ENCODE measurements around the gene UBAC2. TPM values are rescaled to one million over a fixed set of nuclear protein-coding genes. Genes with fewer than 3 reads are reported as not detected.

UBAC2 gene
- total RNA-seq, 4 donors from 2014 or later, result 56.8 to 88.5 (median 77.7) TPM

DNA sequence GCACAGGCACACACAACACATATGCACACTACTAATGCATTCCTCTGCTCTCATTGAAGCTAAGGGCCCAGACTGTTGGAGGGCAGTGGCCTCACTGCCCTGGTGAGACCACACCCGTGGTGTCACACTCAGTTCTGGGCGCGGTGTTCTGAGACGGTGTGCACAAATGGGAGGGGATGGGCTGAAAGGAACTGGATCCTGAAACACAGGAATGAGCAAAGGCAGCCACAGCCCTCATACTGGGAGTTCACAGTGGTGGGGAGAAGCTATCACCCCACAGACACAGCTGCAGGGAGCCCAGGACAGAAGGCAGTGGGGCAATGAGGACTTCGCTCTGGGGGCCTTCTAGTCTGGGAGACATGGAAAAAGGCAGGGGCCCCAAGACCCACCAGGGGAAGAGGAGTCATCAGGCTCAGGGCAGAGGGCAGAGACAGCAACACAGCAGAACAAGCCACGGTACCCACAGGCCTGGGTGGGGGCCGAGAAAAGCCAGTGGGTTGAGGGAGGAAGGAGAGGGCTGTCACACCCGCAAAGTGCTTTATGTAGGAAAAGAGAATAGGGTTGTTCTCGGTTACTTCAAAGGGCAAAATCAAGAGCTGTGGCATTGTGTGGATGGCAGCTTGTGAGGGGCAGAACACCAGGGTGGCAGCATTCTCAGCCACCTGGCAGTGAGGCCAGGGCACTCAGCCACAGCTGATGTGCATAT, 181.9 kb downstream of the UBAC2 start:
- peaks cover 5 to 7% of the 10 kb centered on the region in 2 donors for H3K36me3 ChIP-seq
- no peaks in the 10 kb centered on the region for H3K27me3 ChIP-seq
- intact Hi-C loops (cut with DNase I), result loop anchor here (5.0 kb wide), 1 partner anchor 115 kb away; no protein-coding TSS in a partner anchor
- H3K9me3 ChIP-seq, result no peaks in the 10 kb centered on the region
- no peak overlapping the region for H3K4me3 ChIP-seq (replicated peaks in 1 of 3)
- TF ChIP-seq POLR2A (IDR thresholded peaks at IDR 0.05), result no peak
- TF ChIP-seq, protein P1, sequence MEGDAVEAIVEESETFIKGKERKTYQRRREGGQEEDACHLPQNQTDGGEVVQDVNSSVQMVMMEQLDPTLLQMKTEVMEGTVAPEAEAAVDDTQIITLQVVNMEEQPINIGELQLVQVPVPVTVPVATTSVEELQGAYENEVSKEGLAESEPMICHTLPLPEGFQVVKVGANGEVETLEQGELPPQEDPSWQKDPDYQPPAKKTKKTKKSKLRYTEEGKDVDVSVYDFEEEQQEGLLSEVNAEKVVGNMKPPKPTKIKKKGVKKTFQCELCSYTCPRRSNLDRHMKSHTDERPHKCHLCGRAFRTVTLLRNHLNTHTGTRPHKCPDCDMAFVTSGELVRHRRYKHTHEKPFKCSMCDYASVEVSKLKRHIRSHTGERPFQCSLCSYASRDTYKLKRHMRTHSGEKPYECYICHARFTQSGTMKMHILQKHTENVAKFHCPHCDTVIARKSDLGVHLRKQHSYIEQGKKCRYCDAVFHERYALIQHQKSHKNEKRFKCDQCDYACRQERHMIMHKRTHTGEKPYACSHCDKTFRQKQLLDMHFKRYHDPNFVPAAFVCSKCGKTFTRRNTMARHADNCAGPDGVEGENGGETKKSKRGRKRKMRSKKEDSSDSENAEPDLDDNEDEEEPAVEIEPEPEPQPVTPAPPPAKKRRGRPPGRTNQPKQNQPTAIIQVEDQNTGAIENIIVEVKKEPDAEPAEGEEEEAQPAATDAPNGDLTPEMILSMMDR (IDR thresholded peaks at IDR 0.05), result no peak
- peaks cover 0 to 8% of the 10 kb centered on the region in 2 donors for H3K4me1 ChIP-seq
- WGBS, 2 donors, result 86 to 92% methylated on average over 9 of the region's 9 CpGs
- DNase-seq, result no peak
- no peak overlapping the region for H3K27ac ChIP-seq

DNA sequence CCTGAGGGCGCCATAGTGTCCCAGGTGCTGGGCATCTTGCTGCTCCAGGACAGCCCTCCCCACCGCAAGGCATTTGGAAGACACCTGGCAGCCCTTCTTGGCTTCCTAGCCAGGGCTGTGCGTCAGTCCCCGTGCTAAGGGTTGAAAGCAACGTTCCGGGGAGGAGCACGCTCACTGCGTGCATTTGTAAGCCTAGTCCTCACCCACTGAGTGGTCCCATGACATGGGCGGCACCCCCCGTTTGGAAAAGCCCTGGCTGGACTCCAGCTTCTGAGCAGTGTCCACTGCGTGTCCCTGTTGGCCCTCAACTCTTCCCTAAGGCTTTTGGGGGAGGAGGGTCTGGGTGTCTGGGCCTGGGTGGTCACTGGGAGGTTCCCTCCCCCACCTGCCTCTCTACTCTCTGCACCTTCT, 182.9 kb downstream of the UBAC2 start:
- peaks cover 3 to 5% of the 10 kb centered on the region in 2 donors for H3K36me3 ChIP-seq
- no peak for DNase-seq
- TF ChIP-seq, protein P1 (IDR thresholded peaks at IDR 0.05), result no peak
- no peak for TF ChIP-seq POLR2A (IDR thresholded peaks at IDR 0.05)

DNA sequence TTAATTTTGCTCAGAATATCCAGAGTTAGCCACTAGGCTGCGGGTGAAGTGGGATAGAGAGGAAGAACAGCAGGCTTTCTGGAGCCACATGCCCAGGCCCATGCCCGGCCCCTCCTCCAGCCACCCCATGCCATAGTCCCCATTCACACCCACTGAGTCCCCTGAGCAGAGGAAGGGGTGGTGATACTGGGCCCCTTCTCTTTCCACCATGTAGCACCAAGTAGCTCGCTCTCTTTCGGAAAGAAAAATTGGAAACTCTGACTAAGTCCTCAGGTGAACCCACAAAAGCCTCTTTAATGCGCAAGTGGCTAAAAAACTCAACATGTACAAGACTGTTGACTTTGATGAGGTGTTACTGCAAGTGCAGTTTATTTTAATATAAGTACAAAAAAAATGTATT, 183.3 kb downstream of the UBAC2 start:
- Histone ChIP-seq H3K27ac (no peak overlapping the region), H3K4me3 (replicated peaks in 1 of 3) (no peak overlapping the region), H3K27me3 (no peaks in the 10 kb centered on the region), H3K36me3 (peaks cover 3 to 5% of the 10 kb centered on the region in 2 donors), H3K4me1 (peaks cover 0 to 8% of the 10 kb centered on the region in 2 donors), H3K9me3 (no peaks in the 10 kb centered on the region)
- intact Hi-C loops (cut with DNase I), result loop anchor here (5.0 kb wide), 1 partner anchor 117 kb away; no protein-coding TSS in a partner anchor
- WGBS, 2 donors, result 90 to 94% methylated on average over 5 of the region's 5 CpGs
- DNase-seq, result no peak
- TF ChIP-seq, protein P1 (IDR thresholded peaks at IDR 0.05), result no peak
- TF ChIP-seq POLR2A (IDR thresholded peaks at IDR 0.05), result no peak

More for the DNA sequence above, 182.9 kb downstream of the UBAC2 start:
- Histone ChIP-seq H3K4me1 (peaks cover 0 to 8% of the 10 kb centered on the region in 2 donors), H3K27me3 (no peaks in the 10 kb centered on the region), H3K9me3 (no peaks in the 10 kb centered on the region), H3K4me3 (replicated peaks in 1 of 3) (no peak overlapping the region), H3K27ac (no peak overlapping the region)
- WGBS, 2 donors, result 91 to 92% methylated on average over 6 to 11 of the region's 11 CpGs
- intact Hi-C loops (cut with DNase I), result loop anchor here (5.0 kb wide), 1 partner anchor 116 kb away; no protein-coding TSS in a partner anchor

DNA sequence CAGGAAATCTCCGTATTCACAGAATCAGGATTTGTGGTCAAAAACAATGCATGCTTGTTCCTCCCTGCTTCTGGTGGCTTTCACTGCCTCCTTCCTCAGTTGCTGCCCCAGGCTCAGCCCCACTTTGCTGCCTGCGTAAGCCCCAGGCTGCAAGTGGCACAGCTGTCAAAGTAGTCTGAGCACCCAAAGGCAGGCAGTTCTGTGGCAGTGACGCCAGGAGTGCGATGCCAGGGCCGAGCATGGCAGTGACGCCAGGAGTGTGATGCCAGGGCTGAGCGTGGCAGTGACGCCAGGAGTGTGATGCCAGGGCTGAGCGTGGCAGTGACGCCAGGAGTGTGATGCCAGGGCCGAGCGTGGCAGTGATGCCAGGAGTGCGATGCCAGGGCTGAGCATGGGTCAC, 183.8 kb downstream of the UBAC2 start:
- H3K36me3 ChIP-seq, result peaks cover 3 to 5% of the 10 kb centered on the region in 2 donors
- H3K27me3 ChIP-seq, result no peaks in the 10 kb centered on the region
- no peak overlapping the region for H3K27ac ChIP-seq
- DNase-seq, result no peak
- H3K9me3 ChIP-seq, result no peaks in the 10 kb centered on the region
- H3K4me1 ChIP-seq, result peaks cover 0 to 8% of the 10 kb centered on the region in 2 donors
- 89 to 93% methylated on average over 9 to 13 of the region's 13 CpGs for WGBS, 2 donors
- TF ChIP-seq, protein P1 (IDR thresholded peaks at IDR 0.05), result no peak
- no peak for TF ChIP-seq POLR2A (IDR thresholded peaks at IDR 0.05)
- no peak overlapping the region for H3K4me3 ChIP-seq (replicated peaks in 1 of 3)
- intact Hi-C loops (cut with DNase I), result loop anchor here (5.0 kb wide), 1 partner anchor 117 kb away; no protein-coding TSS in a partner anchor

DNA sequence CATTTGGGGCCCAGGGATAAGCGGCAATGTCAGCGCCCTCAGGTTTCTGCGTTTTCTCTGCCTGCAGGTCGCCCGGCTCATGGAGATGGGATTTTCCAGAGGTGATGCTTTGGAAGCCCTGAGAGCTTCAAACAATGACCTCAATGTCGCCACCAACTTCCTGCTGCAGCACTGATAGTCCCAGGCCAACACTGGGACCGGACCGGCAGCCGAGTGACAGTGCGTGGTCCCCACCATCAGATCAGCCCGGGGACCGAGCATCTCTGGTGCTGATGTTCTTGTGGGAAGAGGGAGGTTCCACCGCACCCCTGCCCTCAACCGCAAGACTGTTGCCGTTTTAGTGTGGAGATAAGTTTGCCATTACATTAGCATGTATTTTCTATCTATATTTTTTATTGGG, 184.5 kb downstream of the UBAC2 start:
- peaks cover 3 to 5% of the 10 kb centered on the region in 2 donors for H3K36me3 ChIP-seq
- no peak for DNase-seq
- intact Hi-C loops (cut with DNase I), result no loop called here
- H3K9me3 ChIP-seq, result no peaks in the 10 kb centered on the region
- peaks cover 0 to 8% of the 10 kb centered on the region in 2 donors for H3K4me1 ChIP-seq
- TF ChIP-seq, protein P1 (IDR thresholded peaks at IDR 0.05), result no peak
- no peak for TF ChIP-seq POLR2A (IDR thresholded peaks at IDR 0.05)
- no peak overlapping the region for H3K4me3 ChIP-seq (replicated peaks in 1 of 3)
- no peaks in the 10 kb centered on the region for H3K27me3 ChIP-seq
- no peak overlapping the region for H3K27ac ChIP-seq
- 90 to 95% methylated on average over 15 of the region's 15 CpGs for WGBS, 2 donors
